Measurements from ENCODE around the gene TSPEAR.

DNA sequence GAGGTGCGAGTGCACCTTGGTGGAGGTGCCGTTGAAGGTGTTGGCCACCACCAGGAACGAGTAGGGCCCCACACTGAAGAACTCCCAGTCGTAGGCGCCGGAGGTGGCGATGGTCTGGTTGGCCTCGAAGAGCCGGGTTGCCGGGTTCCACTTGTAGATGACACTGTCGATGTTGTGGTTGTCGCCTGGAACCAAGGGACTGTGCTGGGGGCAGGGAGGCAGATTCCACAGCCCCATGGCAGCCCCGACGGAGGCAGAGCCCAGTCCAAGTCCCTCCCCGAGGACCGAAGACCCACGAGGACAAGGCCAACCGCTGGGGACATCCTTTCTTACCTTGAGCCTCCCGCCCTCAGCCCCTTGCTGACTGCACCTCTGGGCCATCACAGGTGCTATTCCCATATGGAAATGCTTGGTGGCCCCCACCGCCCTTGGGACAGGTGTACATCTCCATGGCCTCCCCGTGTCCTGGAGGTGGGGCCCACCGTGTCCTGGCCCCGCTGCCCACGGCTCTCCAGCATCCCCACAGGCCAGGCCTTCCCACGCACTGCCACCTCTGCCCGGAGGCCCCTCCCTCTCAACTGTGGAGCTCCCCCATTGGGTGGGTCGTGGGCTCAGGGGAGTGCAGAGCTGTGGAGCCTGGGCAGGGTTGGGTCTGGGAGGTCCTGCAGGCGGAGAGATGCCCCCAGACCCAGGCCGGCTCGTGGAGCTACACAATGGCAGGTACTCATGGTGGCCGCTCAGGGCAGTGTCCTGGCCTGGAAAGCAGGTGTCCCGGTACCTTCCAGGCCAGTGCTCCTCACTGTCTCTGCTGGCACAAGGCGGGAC lies 189.2 kb downstream of the TSPEAR start:
- TF ChIP-seq, protein P1, sequence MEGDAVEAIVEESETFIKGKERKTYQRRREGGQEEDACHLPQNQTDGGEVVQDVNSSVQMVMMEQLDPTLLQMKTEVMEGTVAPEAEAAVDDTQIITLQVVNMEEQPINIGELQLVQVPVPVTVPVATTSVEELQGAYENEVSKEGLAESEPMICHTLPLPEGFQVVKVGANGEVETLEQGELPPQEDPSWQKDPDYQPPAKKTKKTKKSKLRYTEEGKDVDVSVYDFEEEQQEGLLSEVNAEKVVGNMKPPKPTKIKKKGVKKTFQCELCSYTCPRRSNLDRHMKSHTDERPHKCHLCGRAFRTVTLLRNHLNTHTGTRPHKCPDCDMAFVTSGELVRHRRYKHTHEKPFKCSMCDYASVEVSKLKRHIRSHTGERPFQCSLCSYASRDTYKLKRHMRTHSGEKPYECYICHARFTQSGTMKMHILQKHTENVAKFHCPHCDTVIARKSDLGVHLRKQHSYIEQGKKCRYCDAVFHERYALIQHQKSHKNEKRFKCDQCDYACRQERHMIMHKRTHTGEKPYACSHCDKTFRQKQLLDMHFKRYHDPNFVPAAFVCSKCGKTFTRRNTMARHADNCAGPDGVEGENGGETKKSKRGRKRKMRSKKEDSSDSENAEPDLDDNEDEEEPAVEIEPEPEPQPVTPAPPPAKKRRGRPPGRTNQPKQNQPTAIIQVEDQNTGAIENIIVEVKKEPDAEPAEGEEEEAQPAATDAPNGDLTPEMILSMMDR (IDR thresholded peaks at IDR 0.05 in 8 of 11, conservative IDR thresholded peaks at IDR 0.05 in 3 of 11), result no peak
- TF ChIP-seq POLR2AphosphoS5 (IDR thresholded peaks at IDR 0.05) (no peak), POLR2A (IDR thresholded peaks at IDR 0.05) (no peak)

All from spleen (tissue), 7 donors.